ENCODE results near the gene AUTS2. TPM values are rescaled to one million over a fixed set of nuclear protein-coding genes. Genes with fewer than 3 reads are reported as not detected.

AUTS2 gene
- total RNA-seq, 1 experiment from 2014 or later = 256 TPM

DNA sequence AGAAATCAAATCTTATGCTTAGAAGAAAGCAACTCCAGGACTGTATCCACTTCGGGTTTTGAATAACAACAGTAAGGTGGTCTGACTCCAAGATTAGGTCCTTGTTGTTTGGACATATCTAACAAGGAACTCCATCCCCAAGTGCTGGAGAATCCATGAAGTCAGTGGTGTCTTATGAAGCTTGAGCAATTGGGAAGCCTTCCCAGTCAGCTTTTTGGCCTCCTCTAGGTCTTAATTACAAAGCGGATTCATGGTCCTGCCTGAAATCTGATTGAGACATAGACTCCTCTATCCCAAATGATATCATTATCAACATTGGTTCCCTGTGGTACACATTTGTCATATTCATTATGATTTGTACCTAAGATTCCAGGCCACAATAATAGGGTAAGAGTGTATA is 642.6 kb downstream of the AUTS2 start:
- H2AK5ac ChIP-seq (ENCODE audit: insufficient read length, low read length) = no peak overlapping the region
- no peaks in the 10 kb centered on the region for H4K20me1 ChIP-seq (ENCODE audit: control insufficient read depth, insufficient read depth, insufficient read length)
- H3K79me1 ChIP-seq (ENCODE audit: insufficient read depth, low read depth, low read length, poor library complexity, severe bottlenecking) = no peaks in the 10 kb centered on the region
- no peak overlapping the region for H3K4ac ChIP-seq (ENCODE audit: low read depth, low read length)
- no peak overlapping the region for H2BK12ac ChIP-seq (ENCODE audit: insufficient read length, low read depth, low read length)
- no peaks in the 10 kb centered on the region for H3K36me3 Mint-ChIP-seq (ENCODE audit: insufficient read depth in 1 of 3, low read depth in 3 of 3)
- no peak overlapping the region for H2BK120ac ChIP-seq (ENCODE audit: low read depth, low read length, poor library complexity, severe bottlenecking)
- H3K4me2 ChIP-seq (ENCODE audit: insufficient read depth, insufficient read length, low read length) = no peak overlapping the region
- H2BK20ac ChIP-seq (ENCODE audit: low read depth, low read length, poor library complexity, severe bottlenecking) = no peak overlapping the region
- no peak overlapping the region for H2AFZ ChIP-seq (ENCODE audit: low read length)
- H3K56ac ChIP-seq (ENCODE audit: insufficient read length, low read depth, low read length) = no peak overlapping the region
- H3K23ac ChIP-seq (ENCODE audit: insufficient read length, low read depth, low read length) = no peak overlapping the region
- no peaks in the 10 kb centered on the region for H3K9me3 ChIP-seq (ENCODE audit: control insufficient read depth, low read depth, low read length)
- H3K27me3 Mint-ChIP-seq (ENCODE audit: low read depth) = no peaks in the 10 kb centered on the region
- DNase-seq = no peak
- H3K4me3 Mint-ChIP-seq = no peak overlapping the region
- TF ChIP-seq, protein P1, sequence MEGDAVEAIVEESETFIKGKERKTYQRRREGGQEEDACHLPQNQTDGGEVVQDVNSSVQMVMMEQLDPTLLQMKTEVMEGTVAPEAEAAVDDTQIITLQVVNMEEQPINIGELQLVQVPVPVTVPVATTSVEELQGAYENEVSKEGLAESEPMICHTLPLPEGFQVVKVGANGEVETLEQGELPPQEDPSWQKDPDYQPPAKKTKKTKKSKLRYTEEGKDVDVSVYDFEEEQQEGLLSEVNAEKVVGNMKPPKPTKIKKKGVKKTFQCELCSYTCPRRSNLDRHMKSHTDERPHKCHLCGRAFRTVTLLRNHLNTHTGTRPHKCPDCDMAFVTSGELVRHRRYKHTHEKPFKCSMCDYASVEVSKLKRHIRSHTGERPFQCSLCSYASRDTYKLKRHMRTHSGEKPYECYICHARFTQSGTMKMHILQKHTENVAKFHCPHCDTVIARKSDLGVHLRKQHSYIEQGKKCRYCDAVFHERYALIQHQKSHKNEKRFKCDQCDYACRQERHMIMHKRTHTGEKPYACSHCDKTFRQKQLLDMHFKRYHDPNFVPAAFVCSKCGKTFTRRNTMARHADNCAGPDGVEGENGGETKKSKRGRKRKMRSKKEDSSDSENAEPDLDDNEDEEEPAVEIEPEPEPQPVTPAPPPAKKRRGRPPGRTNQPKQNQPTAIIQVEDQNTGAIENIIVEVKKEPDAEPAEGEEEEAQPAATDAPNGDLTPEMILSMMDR (conservative IDR thresholded peaks at IDR 0.05) = no peak
- no CpG with 5 or more reads among the region's 2 CpGs for WGBS (ENCODE audit: extremely low coverage, insufficient read length, low lambda C conversion rate)
- no peak overlapping the region for H3K14ac ChIP-seq (ENCODE audit: insufficient read depth, low read length)
- H3K9me3 Mint-ChIP-seq = no peaks in the 10 kb centered on the region
- no peaks in the 10 kb centered on the region for H3K79me2 ChIP-seq (ENCODE audit: insufficient read depth, low read length)
- peaks cover 6% of the 10 kb centered on the region; the same call in 1 of the 2 replicates for H3K4me1 ChIP-seq (ENCODE audit: insufficient read depth, low read length)
- no peak overlapping the region for H4K8ac ChIP-seq (replicated peaks; ENCODE audit: insufficient read length, low read depth, low read length)
- H3T11ph ChIP-seq (ENCODE audit: low read length) = no peak overlapping the region
- H3K27ac Mint-ChIP-seq = no peak overlapping the region
- H3K4me1 Mint-ChIP-seq = peaks cover 17 to 25% of the 10 kb centered on the region in 2 experiments
- H3K9ac ChIP-seq (ENCODE audit: extremely low read depth, insufficient read length, low read length) = no peak overlapping the region
- no peak overlapping the region for H3K27ac ChIP-seq (ENCODE audit: insufficient read length, low read depth, low read length)
- no peak overlapping the region for H2BK15ac ChIP-seq (ENCODE audit: low read depth, low read length)
- H4K91ac ChIP-seq (ENCODE audit: insufficient read length, low read depth, low read length) = no peak overlapping the region
- H2BK5ac ChIP-seq (ENCODE audit: insufficient read length, low read length) = no peak overlapping the region
- H3K27me3 ChIP-seq (ENCODE audit: insufficient read depth, low read length) = no peaks in the 10 kb centered on the region
- no peaks in the 10 kb centered on the region for H3K23me2 ChIP-seq (ENCODE audit: insufficient read length, low read depth, low read length, poor library complexity, severe bottlenecking)
- no peak overlapping the region for H3K18ac ChIP-seq (ENCODE audit: insufficient read length, low read depth, low read length)
- H4K5ac ChIP-seq (ENCODE audit: insufficient read length, low read depth, low read length) = no peak overlapping the region

All from H9 (cell line).